GM21619 (cell line): ENCODE data around the gene CDH2.

Source experiments
- ATAC-seq: cut with Tn5 transposase; IDR thresholded peaks from one replicate; pipeline ENCODE4 v1.9.1; 2021; ENCODE audit not compliant: unreplicated experiment

The CDH2 gene

DNA sequence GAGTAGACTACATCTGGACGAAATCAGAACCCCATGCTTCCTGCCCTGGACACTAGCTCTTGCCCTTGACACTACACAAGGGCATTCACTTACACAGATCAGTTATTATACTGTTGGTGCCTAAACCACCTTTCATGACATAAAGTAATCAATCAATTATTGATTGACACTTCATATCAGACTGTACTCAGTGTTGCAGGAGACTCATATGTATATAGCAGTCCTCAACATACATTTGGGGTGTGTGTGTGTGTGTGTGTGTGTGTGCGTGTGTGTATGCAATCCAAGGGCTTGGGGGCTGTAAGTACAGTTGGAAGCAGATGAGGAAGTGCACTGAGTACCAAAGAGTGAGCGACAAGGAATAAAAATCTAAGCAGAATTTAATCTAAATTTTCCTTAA lies 5.1 kb downstream of the CDH2 start:
- ATAC-seq: no peak

DNA sequence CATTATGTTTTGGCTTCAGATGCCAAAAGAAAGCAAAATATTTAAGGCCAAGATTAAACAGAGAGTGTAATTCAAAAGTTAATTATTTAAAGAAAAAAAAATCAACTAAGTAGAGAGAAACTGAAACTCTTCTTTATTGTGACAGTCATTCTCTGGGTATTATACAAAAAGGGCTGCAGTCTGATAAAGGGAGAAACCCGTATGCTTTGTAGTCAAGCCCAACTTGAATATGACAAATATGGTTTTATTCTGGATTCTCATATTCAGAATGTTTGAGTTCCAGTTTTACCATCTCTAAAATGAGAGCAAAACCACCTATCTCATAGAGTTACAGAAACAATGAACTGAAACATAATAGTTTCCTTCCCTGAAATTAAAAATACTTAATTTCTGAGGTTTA lies 8.2 kb downstream of the CDH2 start:
- ATAC-seq: no peak

DNA sequence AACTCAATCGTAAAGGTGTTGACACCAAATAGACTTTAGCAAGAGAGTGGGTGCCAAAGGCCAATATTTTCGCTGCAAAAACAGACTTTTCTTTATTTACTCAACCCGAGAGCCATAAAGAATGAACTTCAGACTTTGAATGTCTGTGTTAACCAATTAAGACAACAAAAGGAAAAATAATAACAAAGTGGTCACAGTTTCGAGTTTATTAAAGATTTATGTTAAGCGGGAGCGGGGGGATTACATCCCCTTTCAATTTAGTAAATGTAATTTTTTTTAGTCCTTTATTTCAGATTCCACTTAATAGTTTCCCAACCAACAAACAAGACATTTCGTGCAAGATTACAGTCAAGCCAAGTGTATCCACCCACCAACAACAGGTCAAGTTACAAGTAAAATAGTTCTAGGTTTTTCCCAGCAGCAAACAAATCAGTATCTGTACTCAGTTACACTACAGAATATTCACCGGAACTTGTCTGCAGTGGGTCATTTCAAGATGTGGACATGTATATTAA lies 9.0 kb downstream of the CDH2 start:
- ATAC-seq: no peak

DNA sequence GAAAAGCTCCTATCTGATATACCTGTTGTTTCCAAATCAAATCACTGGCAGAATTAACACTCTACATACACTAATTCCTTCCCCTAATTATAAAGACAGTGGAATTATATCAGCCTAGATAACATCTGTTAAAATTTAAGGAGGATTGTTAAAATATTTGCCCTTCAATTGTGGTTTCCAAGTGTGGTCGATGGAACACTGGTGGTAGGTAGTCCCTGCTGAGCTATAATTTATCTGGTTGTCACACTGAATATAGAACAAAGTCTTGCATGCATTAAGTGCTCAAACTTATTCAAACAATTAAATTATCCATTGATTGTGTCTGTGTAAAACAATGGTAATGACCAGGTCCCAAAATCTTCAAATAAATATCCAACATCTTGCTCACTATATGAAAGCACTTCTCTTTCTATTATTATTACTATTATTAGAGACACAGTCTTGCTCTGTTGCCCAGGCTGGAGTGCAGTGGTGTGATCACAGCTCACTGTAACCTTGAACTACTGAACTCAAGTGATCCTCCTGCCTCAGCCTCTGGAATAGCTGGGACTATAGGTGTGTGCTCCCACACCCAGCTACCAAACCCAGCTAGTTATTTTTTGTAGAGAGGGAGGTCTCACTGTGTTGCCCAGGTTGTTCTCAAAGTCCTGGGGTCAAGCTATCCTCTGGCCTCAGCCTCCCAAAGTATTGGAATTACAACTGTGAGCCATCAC lies 12.0 kb downstream of the CDH2 start:
- ATAC-seq: no peak

DNA sequence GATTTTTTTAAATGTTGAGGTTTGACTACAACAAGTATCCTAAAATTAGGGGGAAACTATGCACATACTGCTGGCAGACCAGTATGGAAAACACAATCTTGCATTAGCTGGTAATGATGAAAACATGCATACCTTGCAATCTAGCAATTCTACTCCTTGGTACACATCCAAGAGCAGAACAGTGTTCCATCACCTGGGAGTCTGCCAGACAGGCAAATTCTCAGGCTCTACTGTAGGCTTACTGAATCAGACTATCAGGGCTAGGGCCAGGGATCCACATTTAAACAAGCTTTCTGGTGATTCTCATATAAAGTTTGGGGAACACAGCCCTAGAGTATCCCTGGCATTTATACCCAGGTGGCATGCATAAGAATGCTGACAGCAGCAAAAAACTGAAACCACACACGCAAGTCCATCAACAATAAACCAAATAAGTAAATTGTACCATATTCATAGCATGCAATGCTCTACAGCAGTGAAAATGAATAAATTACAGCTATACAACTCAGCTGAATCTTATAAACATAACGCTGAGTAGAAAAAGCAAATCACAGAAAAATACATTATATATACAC lies 13.6 kb downstream of the CDH2 start:
- no peak for ATAC-seq

DNA sequence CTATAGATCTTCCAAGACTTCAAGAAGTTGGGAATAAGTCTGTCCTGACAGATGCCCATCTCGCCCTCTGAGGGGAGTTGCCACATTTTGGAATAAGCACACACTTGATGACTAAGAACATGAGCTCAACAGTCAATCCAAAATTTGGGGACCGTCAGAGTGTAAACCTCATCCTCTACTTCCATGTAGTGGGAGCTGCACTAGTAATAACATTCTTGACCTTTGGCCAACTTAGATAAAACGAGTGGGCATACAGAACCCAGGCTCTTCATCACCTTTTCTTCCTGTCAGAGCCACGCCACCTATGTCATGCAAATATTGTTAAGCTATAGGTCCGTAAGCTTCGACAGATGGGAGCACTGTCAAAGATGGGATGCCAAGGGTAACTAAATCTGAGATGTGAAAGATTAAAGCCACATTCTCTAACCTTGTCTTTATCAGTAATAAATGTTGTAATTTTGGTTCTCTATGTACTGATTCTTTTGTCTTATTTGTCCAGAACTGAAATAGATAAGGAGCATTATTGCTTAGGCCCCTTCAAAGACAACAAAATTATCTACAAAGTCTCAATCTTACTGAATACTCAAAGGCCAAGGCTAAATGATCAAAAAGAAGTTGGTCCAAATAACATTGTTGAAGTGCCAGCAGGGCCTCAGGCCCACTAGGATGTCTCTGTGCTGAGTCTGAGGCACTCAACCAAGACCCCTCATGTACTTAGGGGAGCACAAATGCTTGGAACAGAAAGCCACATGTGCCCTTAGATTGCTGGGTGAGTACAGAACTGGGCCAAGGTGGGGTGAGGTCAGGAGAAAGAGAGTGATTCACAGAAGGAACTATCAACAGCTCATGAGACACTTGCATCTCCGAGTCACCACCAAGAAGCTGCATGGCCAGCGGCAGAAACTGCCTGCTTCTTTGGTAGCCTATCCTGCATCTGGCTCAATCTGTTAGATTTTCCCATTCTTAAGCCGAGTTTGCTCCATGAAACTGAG lies 15.0 kb downstream of the CDH2 start:
- ATAC-seq: no peak

DNA sequence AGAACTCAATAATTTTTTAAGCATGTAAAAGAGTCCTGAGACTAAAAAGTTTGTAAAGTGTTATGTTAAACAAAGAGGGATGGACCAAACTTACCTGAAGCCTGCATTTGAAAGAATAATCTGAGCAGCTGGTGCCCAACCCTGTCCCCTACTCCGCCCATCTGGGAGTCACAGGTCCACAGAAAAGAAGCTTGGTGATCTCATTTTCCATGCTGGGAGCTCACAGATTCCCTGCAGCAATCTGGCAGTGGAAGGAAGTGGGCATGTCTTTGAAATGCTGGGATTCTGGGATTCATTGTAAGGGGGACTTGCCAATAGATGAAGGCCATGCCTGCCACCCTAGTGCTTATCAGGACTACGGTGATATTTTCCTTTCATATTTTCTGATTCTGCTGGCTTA lies 17.9 kb downstream of the CDH2 start:
- no peak for ATAC-seq

DNA sequence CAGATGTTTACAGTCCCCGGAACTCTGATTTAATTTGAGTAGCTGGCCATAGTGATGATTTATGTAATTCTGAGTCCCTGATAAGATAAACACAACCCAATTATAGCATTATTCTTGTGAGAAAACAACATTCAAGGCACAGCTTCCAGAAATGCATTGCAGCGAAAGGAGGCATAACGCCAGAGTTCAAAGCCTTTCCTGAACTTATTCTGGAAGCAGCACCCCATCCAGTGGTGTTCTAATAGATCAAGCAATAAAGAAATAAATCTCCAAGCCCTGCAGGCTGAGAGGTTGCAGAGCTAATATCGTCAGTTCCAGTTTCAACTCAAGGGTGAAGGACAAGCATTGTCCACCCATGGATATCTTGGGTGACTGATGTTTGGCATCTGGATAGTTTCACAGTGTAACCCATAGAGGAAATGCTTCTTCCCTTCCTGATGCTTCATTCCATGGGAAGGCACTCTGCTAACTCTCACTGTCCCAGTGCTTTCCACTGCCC lies 18.8 kb downstream of the CDH2 start:
- ATAC-seq: no peak

DNA sequence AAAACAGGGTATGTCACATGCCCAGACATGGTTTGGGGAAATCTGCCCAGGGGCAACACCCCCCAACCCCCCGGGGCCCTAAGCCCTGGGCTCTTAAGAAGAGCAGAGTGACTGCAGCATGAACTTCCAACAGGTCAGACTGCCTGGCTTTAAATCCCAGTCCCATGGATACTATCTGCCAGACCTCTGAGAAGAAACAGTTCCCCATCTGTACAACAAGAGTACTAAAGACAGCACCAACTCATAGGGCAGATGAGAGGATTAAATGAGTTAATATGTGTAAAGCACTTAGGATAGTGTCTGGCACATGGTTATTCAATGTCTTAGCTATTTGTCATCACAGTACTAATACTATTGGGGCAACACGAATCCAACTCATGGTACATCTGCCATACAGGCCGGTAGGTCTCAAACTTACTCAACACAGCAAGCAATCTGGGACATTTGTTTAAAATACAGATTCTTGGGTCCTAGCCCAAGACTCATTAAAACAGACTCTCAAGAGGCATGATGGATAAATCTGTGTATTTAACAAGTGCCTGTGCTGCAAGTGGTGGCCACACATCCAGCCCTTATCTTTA lies 23.4 kb downstream of the CDH2 start:
- ATAC-seq: no peak

DNA sequence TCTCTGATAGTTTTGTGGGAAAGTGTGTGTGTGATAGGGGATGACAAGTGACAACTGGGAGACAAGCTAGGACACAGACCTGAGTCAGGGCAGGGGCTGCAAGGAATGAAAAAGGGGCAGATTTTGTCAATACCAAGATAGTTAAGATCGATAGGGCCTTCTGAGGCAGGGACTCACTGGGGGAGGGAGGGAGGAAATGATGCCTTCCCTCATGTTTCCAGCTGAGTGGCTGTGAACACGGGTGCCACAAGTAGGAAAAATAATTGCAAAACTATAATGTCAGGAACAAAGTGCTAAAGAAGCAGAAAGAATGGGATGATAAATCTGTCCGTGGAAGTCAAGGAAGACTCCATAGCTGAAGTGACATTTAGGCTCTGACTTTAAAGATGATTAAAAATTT lies 24.2 kb downstream of the CDH2 start:
- no peak for ATAC-seq

DNA sequence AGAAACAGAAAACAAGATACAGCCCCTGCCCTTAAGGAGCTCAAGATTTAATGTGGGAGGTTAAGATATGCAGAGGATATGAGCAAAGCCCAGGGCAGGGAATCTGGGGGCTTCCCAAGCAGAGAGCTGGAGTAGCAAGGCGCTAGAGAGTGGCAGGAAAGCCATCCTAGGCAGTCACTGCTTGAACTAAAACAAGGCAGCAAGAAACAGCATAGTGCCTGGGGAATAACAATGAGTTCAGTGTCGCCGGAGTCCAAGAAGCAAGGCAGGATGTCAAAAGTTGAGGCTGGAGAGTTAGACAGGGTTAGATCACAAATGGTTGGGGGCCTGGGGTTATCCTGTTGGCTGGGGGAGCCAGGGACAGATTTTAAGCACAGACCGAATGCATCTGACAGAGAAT lies 24.6 kb downstream of the CDH2 start:
- no peak for ATAC-seq

DNA sequence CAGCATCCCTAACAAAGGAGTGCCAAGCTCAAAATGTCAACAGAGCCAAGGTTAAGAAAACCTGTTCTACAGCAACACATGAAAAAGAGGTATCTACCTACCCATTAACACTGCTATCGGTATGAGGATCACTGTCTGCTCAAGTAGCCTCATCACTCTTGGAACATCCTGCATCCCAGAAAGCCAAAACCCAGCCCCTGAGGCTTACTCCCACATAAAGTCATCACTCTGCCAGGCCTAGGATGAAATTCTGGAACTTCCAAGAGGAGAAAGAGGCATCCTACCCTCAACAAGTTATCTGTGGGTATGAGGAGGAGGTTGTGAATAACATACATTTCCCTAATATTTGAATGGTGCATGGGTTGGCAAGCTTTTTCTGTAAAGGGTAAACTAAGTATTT lies 25.5 kb downstream of the CDH2 start:
- no peak for ATAC-seq

DNA sequence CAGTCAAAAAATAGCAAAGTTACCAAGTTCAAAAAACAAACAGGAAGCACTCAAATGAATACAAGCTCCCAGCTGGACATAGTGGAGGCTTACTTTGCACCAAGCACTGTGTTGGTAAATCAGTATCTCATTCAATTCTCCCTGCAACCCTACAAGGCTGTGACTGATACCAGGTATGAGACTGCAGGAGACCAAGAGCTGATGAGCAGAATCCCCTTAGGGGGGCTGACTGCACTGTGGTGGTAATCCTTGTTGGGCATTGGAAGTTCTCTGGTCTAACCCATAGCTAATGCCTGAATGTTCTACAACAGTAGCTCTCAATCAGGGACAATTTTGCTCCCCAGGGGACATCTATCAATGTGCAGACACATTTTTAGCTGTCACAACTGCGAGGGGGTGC lies 26.0 kb downstream of the CDH2 start:
- ATAC-seq: no peak

DNA sequence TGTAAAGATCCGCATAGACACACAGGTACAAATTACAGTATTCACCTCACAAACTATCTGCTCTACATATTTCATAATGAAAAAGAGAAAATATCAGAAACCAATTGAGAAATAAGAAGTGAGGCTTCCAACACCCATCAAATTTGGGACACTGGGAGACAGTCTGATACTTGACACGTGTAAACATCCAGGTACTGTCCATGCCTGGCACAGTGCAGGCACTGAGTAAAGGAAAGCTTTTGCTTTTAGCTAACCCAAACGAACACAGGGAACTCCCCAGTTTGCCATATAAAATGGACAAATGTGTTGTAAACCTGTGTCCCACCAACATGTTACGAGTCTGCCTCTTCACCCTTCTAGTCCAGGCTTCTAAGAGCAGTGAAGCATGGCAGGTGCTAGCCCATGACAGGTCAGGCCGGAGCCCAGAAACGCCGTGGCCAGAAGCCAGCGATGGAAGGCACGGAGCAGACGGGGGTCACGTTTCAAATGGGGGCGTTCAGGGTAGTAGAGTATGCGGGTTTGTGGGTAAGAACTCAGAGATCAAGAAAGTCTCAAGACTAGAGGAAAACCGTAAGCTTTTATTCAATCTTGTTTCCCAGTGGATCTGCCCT lies 27.0 kb downstream of the CDH2 start:
- ATAC-seq: no peak

DNA sequence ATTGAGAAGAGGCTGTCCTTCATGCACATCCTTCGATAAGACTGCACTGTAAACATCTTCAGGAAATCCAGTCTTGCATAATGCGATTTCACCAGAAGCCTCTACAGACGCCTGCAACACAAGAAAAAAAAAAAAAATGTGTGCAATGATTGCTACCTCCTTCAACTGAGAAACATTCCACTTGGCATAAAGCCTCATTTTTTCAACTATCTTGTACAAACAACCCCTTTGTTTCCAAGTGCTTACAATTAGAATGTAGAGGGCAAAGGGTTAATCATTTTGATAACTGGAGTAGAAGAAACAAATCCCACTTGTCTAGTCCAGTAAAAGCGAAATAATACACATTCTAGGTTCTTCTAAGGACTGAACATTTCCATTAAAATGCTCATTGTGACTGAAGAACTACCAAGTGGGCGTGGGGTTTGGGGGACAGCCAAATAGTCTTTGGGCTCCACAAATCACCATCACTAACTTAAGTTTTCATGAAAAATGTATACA lies 29.2 kb downstream of the CDH2 start:
- no peak for ATAC-seq

DNA sequence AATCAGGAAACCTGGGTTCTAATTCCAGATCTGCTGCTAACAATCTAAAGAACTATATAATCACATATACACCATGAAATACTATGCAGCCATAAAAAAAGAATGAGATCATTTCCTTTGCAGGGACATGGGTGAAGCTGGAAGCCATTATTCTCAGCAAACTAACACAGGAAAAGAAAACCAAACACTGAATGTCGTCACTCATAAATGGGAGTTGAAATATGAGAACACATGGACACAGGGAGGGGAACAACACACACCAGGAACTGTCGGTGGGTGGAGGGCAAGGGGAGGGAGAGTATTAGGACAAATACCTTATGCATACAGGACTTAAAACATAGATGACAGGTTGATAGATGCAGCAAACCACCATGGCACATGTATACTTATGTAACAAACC lies 33.2 kb downstream of the CDH2 start:
- ATAC-seq: no peak

DNA sequence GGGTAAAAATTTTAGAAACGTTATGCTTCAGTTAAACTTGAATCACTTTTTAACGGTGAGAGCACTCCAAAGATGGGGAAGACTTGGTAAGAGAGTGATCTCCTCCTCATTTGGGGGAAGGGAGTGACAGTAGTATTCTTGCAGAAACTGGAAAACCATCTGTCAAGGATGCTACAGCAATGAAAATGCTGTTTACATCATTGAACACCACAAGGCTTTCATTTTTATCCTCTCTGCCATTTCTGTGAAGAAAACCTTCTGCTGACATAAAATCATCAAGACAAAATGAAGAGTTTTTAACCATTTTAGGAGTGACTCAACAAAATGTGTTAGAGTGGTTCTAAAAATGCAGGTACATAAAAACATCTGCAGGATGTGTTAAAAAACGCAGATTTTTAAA lies 38.1 kb downstream of the CDH2 start:
- no peak for ATAC-seq

DNA sequence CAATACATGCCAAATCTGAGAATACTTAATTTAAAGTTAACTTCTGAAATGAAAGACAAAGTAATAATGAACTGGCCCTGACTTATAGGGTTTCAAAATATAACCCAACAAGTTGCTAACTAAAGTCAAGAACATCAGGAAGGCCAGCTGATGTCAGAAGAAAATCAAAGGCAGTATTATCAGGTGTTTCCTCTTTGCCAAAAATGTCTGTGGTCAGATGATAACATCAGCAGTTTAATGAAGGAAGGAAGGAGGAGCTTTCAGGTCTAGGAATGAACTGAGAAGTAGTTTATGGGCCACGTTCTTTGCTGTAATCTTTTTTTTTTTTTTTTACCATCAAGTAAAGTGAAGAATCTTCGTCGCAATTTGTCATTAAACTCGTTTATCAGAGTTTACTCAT lies 40.9 kb downstream of the CDH2 start:
- ATAC-seq: no peak

DNA sequence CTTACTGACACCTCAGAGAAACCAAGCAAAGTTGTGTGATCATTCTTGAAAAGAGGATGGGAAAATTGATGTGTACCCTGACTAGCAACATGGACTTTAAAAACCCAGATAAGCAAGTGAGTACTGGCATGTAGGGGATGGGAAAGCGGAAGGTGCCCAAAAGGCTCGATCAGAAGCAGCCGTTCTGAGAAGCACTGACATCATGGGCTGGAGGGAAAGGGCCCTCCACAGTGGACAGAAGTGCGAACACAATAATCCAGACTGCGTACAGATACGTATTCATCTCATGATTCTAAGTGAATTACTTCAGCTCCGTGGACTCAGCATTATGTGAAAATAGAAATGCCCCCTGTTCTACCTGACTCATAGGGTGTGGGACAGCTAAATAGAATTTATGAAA lies 42.2 kb downstream of the CDH2 start:
- no peak for ATAC-seq

DNA sequence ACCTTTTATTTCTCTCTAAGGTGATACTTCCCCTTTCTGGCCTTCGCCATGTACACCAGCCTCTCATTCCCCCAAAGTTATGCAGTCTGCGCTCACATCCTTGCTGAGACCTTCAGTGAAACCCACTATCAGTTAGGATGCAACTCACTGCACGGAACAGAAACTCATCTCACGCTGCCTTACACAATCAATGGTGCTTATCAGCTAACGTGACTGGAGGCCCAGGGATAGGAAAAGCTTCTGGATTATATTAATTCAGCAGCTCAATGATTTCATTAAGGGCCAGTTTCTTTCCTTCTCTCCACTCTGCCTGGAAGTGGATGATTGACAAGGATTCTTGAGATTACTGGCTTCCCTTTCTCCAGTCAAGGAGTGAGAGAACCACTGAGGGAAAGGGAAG lies 44.8 kb downstream of the CDH2 start:
- no peak for ATAC-seq

DNA sequence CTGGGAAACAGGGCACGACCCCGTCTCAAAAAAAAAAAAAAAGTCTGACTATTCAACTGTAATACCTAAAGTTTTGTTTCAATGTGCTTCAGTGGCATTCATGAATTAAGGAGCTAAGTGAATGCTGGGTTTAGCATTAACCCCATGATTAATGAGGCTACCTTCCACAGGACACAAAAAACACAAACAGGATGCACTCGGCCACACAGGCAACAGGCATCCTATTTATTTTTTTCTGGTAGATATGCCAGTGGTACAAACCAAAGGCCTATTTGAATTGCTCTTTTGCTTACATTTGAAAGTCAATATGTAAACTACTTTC lies 48.3 kb downstream of the CDH2 start:
- no peak for ATAC-seq
